HL-60 (cell line): ENCODE measurements around the gene DDX52.

ENCODE experiments used
- POLR2AphosphoS5 ChIP-seq: IDR thresholded peaks from 2 replicates; pipeline ENCODE4 v1.6.1; 2012; ENCODE audit warnings: low read depth
- SPI1 ChIP-seq: IDR thresholded peaks from 2 replicates; pipeline ENCODE4 v1.6.1; 2012; ENCODE audit warnings: low read depth, mild to moderate bottlenecking, borderline replicate concordance
- TF ChIP-seq, protein P1 (sequence below): IDR thresholded peaks from one replicate; pipeline ENCODE4 v1.5.1; 2011; ENCODE audit warnings: low read length, control low read depth, inconsistent platforms; ENCODE audit not compliant: insufficient read depth
- TF ChIP-seq, protein P2 (sequence below): IDR thresholded peaks from 2 replicates; pipeline ENCODE4 v1.6.1; 2012; ENCODE audit warnings: low read depth; ENCODE audit not compliant: insufficient replicate concordance

DNA sequence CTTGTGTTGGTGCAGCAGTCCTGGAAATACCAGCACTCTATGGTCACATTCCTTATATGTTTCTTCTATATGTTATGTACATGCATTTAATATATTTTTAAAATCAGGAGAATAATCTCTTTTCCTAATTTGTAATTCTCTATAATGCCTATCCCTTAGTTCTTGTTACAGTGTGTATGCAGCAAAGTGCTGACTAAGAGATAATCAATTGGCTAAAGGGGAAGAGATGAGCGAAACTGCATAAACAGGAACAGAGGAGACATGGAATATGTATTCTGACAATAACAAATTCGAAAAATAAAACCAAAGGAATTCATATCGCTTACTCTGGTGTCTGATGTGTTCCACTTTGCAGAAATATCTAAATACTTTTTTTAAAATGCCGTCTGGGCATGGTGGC, 75.7 kb downstream of the DDX52 start:
- TF ChIP-seq, protein P1, sequence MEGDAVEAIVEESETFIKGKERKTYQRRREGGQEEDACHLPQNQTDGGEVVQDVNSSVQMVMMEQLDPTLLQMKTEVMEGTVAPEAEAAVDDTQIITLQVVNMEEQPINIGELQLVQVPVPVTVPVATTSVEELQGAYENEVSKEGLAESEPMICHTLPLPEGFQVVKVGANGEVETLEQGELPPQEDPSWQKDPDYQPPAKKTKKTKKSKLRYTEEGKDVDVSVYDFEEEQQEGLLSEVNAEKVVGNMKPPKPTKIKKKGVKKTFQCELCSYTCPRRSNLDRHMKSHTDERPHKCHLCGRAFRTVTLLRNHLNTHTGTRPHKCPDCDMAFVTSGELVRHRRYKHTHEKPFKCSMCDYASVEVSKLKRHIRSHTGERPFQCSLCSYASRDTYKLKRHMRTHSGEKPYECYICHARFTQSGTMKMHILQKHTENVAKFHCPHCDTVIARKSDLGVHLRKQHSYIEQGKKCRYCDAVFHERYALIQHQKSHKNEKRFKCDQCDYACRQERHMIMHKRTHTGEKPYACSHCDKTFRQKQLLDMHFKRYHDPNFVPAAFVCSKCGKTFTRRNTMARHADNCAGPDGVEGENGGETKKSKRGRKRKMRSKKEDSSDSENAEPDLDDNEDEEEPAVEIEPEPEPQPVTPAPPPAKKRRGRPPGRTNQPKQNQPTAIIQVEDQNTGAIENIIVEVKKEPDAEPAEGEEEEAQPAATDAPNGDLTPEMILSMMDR, result no peak
- TF ChIP-seq, protein P2, sequence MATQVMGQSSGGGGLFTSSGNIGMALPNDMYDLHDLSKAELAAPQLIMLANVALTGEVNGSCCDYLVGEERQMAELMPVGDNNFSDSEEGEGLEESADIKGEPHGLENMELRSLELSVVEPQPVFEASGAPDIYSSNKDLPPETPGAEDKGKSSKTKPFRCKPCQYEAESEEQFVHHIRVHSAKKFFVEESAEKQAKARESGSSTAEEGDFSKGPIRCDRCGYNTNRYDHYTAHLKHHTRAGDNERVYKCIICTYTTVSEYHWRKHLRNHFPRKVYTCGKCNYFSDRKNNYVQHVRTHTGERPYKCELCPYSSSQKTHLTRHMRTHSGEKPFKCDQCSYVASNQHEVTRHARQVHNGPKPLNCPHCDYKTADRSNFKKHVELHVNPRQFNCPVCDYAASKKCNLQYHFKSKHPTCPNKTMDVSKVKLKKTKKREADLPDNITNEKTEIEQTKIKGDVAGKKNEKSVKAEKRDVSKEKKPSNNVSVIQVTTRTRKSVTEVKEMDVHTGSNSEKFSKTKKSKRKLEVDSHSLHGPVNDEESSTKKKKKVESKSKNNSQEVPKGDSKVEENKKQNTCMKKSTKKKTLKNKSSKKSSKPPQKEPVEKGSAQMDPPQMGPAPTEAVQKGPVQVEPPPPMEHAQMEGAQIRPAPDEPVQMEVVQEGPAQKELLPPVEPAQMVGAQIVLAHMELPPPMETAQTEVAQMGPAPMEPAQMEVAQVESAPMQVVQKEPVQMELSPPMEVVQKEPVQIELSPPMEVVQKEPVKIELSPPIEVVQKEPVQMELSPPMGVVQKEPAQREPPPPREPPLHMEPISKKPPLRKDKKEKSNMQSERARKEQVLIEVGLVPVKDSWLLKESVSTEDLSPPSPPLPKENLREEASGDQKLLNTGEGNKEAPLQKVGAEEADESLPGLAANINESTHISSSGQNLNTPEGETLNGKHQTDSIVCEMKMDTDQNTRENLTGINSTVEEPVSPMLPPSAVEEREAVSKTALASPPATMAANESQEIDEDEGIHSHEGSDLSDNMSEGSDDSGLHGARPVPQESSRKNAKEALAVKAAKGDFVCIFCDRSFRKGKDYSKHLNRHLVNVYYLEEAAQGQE, result no peak
- TF ChIP-seq POLR2AphosphoS5 (no peak), SPI1 (no peak)
